Measurements from ENCODE around the gene HMCN2.

GRCh38 chr9:130219661-130220096 lies 45.9 kb upstream of the HMCN2 start:
- TF ChIP-seq RXRA (IDR thresholded peaks at IDR 0.05; ENCODE audit: borderline replicate concordance, low read depth) (no peak), EZH2phosphoT487 (IDR thresholded peaks at IDR 0.05; ENCODE audit: borderline replicate concordance, low read depth) (no peak), RAD21 (IDR thresholded peaks at IDR 0.05; ENCODE audit: low read length) (peak; percentile 32; the same call in 1 of the 2 replicates)
- TF ChIP-seq, protein P1, sequence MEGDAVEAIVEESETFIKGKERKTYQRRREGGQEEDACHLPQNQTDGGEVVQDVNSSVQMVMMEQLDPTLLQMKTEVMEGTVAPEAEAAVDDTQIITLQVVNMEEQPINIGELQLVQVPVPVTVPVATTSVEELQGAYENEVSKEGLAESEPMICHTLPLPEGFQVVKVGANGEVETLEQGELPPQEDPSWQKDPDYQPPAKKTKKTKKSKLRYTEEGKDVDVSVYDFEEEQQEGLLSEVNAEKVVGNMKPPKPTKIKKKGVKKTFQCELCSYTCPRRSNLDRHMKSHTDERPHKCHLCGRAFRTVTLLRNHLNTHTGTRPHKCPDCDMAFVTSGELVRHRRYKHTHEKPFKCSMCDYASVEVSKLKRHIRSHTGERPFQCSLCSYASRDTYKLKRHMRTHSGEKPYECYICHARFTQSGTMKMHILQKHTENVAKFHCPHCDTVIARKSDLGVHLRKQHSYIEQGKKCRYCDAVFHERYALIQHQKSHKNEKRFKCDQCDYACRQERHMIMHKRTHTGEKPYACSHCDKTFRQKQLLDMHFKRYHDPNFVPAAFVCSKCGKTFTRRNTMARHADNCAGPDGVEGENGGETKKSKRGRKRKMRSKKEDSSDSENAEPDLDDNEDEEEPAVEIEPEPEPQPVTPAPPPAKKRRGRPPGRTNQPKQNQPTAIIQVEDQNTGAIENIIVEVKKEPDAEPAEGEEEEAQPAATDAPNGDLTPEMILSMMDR (IDR thresholded peaks at IDR 0.05) = no peak
